Activated CD4-positive, alpha-beta T cell treated with anti-CD3 and anti-CD28 coated beads for 36 hours (primary cell): ENCODE data around the gene PIGM. TPM values are rescaled to one million over a fixed set of nuclear protein-coding genes. Genes with fewer than 3 reads are reported as not detected.

ENCODE experiments used
- ATAC-seq: fragments of 200-7000 bp; cut with Tn5 transposase; one replicate; pipeline ENCODE4 v1.10.0; 2021; ENCODE audit warnings: mild to moderate bottlenecking, moderate library complexity
- CTCF ChIA-PET: fragments of 350-600 bp; sonication (Branson Sonifier 250); formaldehyde crosslinking; loops from one replicate; lab custom pipeline; 2021; ENCODE audit warnings: antibody characterized with exemption; lab: Charles Lee
- POLR2A ChIA-PET: fragments of 350-600 bp; sonication (Branson Sonifier 250); formaldehyde crosslinking; loops from one replicate; lab custom pipeline; 2021; ENCODE audit warnings: antibody characterized with exemption, inconsistent platforms; lab: Charles Lee
- DNase-seq: peaks from one replicate; pipeline ENCODE4 v3.0.0-alpha.2; 2020
- H3K27ac Mint-ChIP-seq: one replicate; pipeline ENCODE4 v1.8.0; 2021; ENCODE audit warnings: mixed read lengths
- H3K27me3 Mint-ChIP-seq: one replicate; pipeline ENCODE4 v1.8.0; 2021; ENCODE audit warnings: mixed read lengths
- H3K36me3 Mint-ChIP-seq: one replicate; pipeline ENCODE4 v1.8.0; 2021; ENCODE audit warnings: low read depth, mixed read lengths
- H3K4me1 Mint-ChIP-seq: one replicate; pipeline ENCODE4 v1.8.0; 2021; ENCODE audit warnings: mixed read lengths
- H3K4me3 Mint-ChIP-seq: one replicate; pipeline ENCODE4 v1.8.0; 2021; ENCODE audit warnings: mild to moderate bottlenecking, moderate library complexity, mixed read lengths
- H3K9me3 Mint-ChIP-seq: one replicate; pipeline ENCODE4 v1.8.0; 2021; ENCODE audit warnings: low read depth, mixed read lengths
- intact Hi-C, 2 experiments: fragments of 100-400 bp; cut with DNase I in 1 of 2; cut with micrococcal nuclease in 1 of 2; formaldehyde crosslinking; loops; one replicate each; pipeline versions ENCODE4 v1.14.2 to v1.15.1; 2022 to 2024; cut with DNase I, micrococcal nuclease
- total RNA-seq, 2 experiments: library from RNA; stranded (reverse); gene quantifications; one replicate each; pipeline ENCODE4 v1.2.3, GENCODE V29; 2021

Gene PIGM
- total RNA-seq, 2 experiments from 2014 or later: 4.3 to 4.7 TPM

GRCh38 chr1:159990005-159990404 lies 41.8 kb downstream of the PIGM start:
- Mint-ChIP-seq H3K36me3 (no peaks in the 10 kb centered on the region), H3K9me3 (no peaks in the 10 kb centered on the region), H3K27me3 (peaks cover 9% of the 10 kb centered on the region), H3K4me3 (no peak overlapping the region), H3K27ac (no peak overlapping the region), H3K4me1 (peaks cover 7% of the 10 kb centered on the region)
- DNase-seq (no peak), ATAC-seq (no peak)
- ChIA-PET POLR2A (no interaction called here), CTCF (interaction anchor here (1.8 kb wide), 2 partner anchors 15 to 17 kb away, joined by 7 to 14 read pairs; no protein-coding TSS in a partner anchor)
- intact Hi-C loops: no loop called here

GRCh38 chr1:159989581-159989980 lies 42.2 kb downstream of the PIGM start:
- no peak for ATAC-seq
- H3K4me3 Mint-ChIP-seq: no peak overlapping the region

GRCh38 chr1:159988006-159988405 lies 43.8 kb downstream of the PIGM start:
- Mint-ChIP-seq H3K4me1 (peaks cover 7% of the 10 kb centered on the region), H3K27me3 (peaks cover 13% of the 10 kb centered on the region), H3K36me3 (no peaks in the 10 kb centered on the region), H3K27ac (no peak overlapping the region), H3K9me3 (no peaks in the 10 kb centered on the region), H3K4me3 (no peak overlapping the region)
- no peak for ATAC-seq
- ChIA-PET CTCF (interaction anchor here (4.9 kb wide), 1 partner anchor 19 kb away, joined by 33 read pairs; no protein-coding TSS in a partner anchor), POLR2A (no interaction called here)
- intact Hi-C loops: no loop called here
- DNase-seq: no peak

More at GRCh38 chr1:159989581-159989980, 42.2 kb downstream of the PIGM start:
- Mint-ChIP-seq H3K4me1 (peaks cover 7% of the 10 kb centered on the region), H3K27me3 (peaks cover 6% of the 10 kb centered on the region), H3K27ac (no peak overlapping the region), H3K9me3 (no peaks in the 10 kb centered on the region), H3K36me3 (no peaks in the 10 kb centered on the region)
- DNase-seq: no peak
- ChIA-PET CTCF (interaction anchor here (1.8 kb wide), 2 partner anchors 16 to 18 kb away, joined by 7 to 14 read pairs; no protein-coding TSS in a partner anchor), POLR2A (no interaction called here)
- intact Hi-C loops: no loop called here

- H3K9me3 Mint-ChIP-seq: no peaks in the 10 kb centered on the region
- POLR2A ChIA-PET: no interaction called here
- H3K36me3 Mint-ChIP-seq: no peaks in the 10 kb centered on the region
- no peak overlapping the region for H3K4me3 Mint-ChIP-seq
- CTCF ChIA-PET: interaction anchor here (1.0 to 4.9 kb wide), 2 partner anchors 20 to 59 kb away, joined by 5 to 33 read pairs; no protein-coding TSS in a partner anchor
- no peak for DNase-seq
- intact Hi-C loops: no loop called here
- peaks cover 16% of the 10 kb centered on the region for H3K27me3 Mint-ChIP-seq
- no peak for ATAC-seq
- peaks cover 7% of the 10 kb centered on the region for H3K4me1 Mint-ChIP-seq
- no peak overlapping the region for H3K27ac Mint-ChIP-seq
Measured at GRCh38 chr1:159987186-159987585, 44.6 kb downstream of the PIGM start.

- peaks cover 20% of the 10 kb centered on the region for H3K27me3 Mint-ChIP-seq
- ChIA-PET POLR2A (no interaction called here), CTCF (interaction anchor here (1.0 to 4.9 kb wide), 2 partner anchors 21 to 60 kb away, joined by 5 to 33 read pairs; no protein-coding TSS in a partner anchor)
- peaks cover 3% of the 10 kb centered on the region for H3K4me1 Mint-ChIP-seq
- H3K27ac Mint-ChIP-seq: no peak overlapping the region
- DNase-seq: no peak
- no peaks in the 10 kb centered on the region for H3K9me3 Mint-ChIP-seq
- H3K4me3 Mint-ChIP-seq: no peak overlapping the region
- ATAC-seq: no peak
- H3K36me3 Mint-ChIP-seq: no peaks in the 10 kb centered on the region
- intact Hi-C loops: no loop called here
Measured at GRCh38 chr1:159986531-159986930, 45.3 kb downstream of the PIGM start.

- H3K4me1 Mint-ChIP-seq: no peaks in the 10 kb centered on the region
- no peak for DNase-seq
- H3K27me3 Mint-ChIP-seq: peaks cover 20% of the 10 kb centered on the region
- H3K4me3 Mint-ChIP-seq: no peak overlapping the region
- intact Hi-C loops: no loop called here
- H3K27ac Mint-ChIP-seq: no peak overlapping the region
- no peak for ATAC-seq
- H3K36me3 Mint-ChIP-seq: no peaks in the 10 kb centered on the region
- H3K9me3 Mint-ChIP-seq: no peaks in the 10 kb centered on the region
- POLR2A ChIA-PET: no interaction called here
- CTCF ChIA-PET: interaction anchor here (4.9 kb wide), 1 partner anchor 21 kb away, joined by 33 read pairs; no protein-coding TSS in a partner anchor
Measured at GRCh38 chr1:159986093-159986492, 45.7 kb downstream of the PIGM start.

- DNase-seq: no peak
- intact Hi-C loops: no loop called here
- Mint-ChIP-seq H3K36me3 (no peaks in the 10 kb centered on the region), H3K27me3 (peaks cover 23% of the 10 kb centered on the region), H3K4me3 (no peak overlapping the region), H3K27ac (no peak overlapping the region), H3K9me3 (no peaks in the 10 kb centered on the region), H3K4me1 (no peaks in the 10 kb centered on the region)
- ATAC-seq: no peak
- CTCF ChIA-PET: interaction anchor here (4.9 kb wide), 1 partner anchor 22 kb away, joined by 33 read pairs; no protein-coding TSS in a partner anchor
- POLR2A ChIA-PET: no interaction called here
Measured at GRCh38 chr1:159985473-159985872, 46.3 kb downstream of the PIGM start.

- Mint-ChIP-seq H3K4me3 (no peak overlapping the region), H3K9me3 (no peaks in the 10 kb centered on the region), H3K27me3 (peaks cover 33% of the 10 kb centered on the region), H3K27ac (no peak overlapping the region), H3K4me1 (no peaks in the 10 kb centered on the region), H3K36me3 (no peaks in the 10 kb centered on the region)
- ChIA-PET POLR2A (no interaction called here), CTCF (interaction anchor here (0.6 to 1.2 kb wide), 2 partner anchors 18 to 279 kb away, joined by 3 read pairs; no protein-coding TSS in a partner anchor)
- DNase-seq: no peak
- intact Hi-C loops: no loop called here
- no peak for ATAC-seq
Measured at GRCh38 chr1:159983681-159984080, 48.1 kb downstream of the PIGM start.

- CTCF ChIA-PET: interaction anchor here (0.7 kb wide), 1 partner anchor 11 kb away, joined by 4 read pairs; no protein-coding TSS in a partner anchor
Measured at GRCh38 chr1:159982280-159982679, 49.5 kb downstream of the PIGM start.

GRCh38 chr1:159981351-159982055 lies 50.3 kb downstream of the PIGM start:
- H3K27me3 Mint-ChIP-seq: peaks cover 37% of the 10 kb centered on the region
- no peaks in the 10 kb centered on the region for H3K36me3 Mint-ChIP-seq
- H3K9me3 Mint-ChIP-seq: no peaks in the 10 kb centered on the region
- H3K27ac Mint-ChIP-seq: no peak overlapping the region
- CTCF ChIA-PET: interaction anchor here (0.7 kb wide), 1 partner anchor 11 kb away, joined by 4 read pairs; no protein-coding TSS in a partner anchor
- H3K4me3 Mint-ChIP-seq: no peak overlapping the region
- H3K4me1 Mint-ChIP-seq: no peaks in the 10 kb centered on the region
- intact Hi-C loops: no loop called here
- ATAC-seq (no peak), DNase-seq (no peak)
- POLR2A ChIA-PET: no interaction called here

More at GRCh38 chr1:159982280-159982679, 49.5 kb downstream of the PIGM start:
- H3K27me3 Mint-ChIP-seq: peaks cover 35% of the 10 kb centered on the region
- no peak for DNase-seq
- H3K36me3 Mint-ChIP-seq: no peaks in the 10 kb centered on the region
- no peak overlapping the region for H3K4me3 Mint-ChIP-seq
- POLR2A ChIA-PET: no interaction called here
- no peaks in the 10 kb centered on the region for H3K9me3 Mint-ChIP-seq
- intact Hi-C loops: no loop called here
- ATAC-seq: no peak
- H3K4me1 Mint-ChIP-seq: no peaks in the 10 kb centered on the region
- no peak overlapping the region for H3K27ac Mint-ChIP-seq

GRCh38 chr1:159980786-159981185 lies 51.0 kb downstream of the PIGM start:
- H3K27me3 Mint-ChIP-seq: peaks cover 37% of the 10 kb centered on the region
- no peaks in the 10 kb centered on the region for H3K36me3 Mint-ChIP-seq
- no peak overlapping the region for H3K4me3 Mint-ChIP-seq
- H3K9me3 Mint-ChIP-seq: no peaks in the 10 kb centered on the region
- no peak for DNase-seq
- ATAC-seq: no peak
- intact Hi-C loops: no loop called here
- ChIA-PET POLR2A (no interaction called here), CTCF (no interaction called here)
- H3K27ac Mint-ChIP-seq: no peak overlapping the region
- H3K4me1 Mint-ChIP-seq: no peaks in the 10 kb centered on the region

- H3K27me3 Mint-ChIP-seq: peaks cover 34% of the 10 kb centered on the region
- no peak overlapping the region for H3K27ac Mint-ChIP-seq
- H3K36me3 Mint-ChIP-seq: no peaks in the 10 kb centered on the region
- no peak for ATAC-seq
- no peaks in the 10 kb centered on the region for H3K9me3 Mint-ChIP-seq
- H3K4me3 Mint-ChIP-seq: no peak overlapping the region
- intact Hi-C loops: no loop called here
- no peak for DNase-seq
- no peaks in the 10 kb centered on the region for H3K4me1 Mint-ChIP-seq
- ChIA-PET POLR2A (no interaction called here), CTCF (no interaction called here)
Measured at GRCh38 chr1:159980076-159980475, 51.7 kb downstream of the PIGM start.
